ENCODE measurements around the gene SPINT2.

Gene SPINT2

DNA sequence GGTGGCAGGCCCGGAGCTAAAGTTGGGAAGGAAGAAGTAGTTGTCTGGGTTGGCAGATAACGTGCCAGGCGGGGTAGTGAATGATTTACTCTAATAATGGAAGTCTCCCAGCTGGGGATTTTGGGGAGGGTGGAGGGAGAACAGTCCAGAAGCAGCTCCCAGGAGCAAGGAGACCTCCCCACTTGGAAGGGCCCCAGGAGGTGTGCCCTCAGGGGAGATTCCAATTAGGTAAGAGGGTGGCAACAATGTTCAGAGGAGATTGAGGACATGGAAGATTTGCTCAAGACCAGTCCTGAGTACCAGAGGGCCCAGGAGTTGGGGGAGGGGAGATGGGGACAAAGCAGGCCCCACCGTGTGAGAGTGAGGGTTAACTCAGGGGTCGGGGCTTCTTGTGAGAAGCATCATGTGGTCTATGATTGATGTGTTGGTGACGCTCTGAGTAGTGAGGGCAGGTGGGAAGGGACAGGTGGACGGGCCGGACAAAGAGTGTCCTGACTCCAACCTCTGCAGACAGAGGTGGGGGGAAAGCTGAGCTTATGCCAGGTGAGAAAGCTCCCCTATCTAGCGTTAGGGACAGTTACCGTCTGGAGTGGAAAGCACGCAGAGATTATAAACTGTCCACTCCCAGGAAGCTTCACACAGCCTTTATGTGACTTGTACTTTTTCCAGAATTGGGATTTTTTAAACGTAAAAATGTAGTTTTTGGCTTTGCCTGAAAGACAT is 3.5 kb downstream of the SPINT2 start:
- no peak for DNase-seq (ENCODE audit: low spot score)

DNA sequence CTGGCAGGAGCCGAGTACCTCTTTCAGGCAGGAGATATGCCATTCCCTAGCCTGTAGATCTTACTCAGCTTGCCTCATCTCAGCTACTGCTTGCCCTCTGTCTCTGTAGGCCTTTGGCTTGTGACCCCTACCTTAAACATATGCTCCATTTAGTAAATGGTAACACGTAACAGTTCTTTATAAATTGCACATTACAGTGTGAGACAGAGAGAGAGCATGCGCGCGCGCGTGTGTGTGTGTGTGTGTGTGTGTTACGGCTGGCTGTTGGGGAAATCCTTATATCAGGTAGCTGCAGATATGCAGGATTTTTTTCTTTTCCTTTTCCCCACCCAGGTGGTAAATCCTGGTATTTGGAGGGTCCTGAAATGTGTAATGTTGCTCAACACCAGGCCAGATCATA is 4.2 kb downstream of the SPINT2 start:
- DNase-seq (ENCODE audit: low spot score): no peak

DNA sequence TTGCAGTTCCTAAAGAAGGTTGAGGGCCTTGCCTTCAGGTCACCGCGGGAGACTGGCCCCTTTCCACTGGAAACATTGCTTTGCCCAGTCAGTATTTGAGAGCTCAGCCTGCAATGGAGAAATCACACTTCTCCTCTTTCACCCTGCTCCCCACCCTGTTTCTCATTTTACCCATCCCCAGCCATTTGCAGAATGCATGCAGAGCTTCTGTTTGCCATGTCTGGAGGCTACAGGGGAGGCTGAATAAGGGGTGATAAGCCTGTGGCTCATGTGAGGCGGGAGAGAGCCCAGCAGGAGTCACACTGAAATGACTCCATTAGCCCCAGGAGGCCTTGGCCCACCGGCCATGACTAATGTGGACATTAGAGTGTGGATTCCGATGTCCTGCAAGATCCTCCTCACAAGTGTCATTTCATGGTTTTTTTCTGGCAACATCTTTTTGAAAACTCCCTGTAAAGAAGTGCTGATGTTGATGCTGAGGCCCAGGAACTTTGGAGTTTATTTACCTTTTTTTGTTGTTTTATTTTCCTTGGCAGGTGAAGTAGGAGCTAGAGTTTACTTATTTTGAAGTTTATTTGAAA is 6.3 kb downstream of the SPINT2 start:
- no peak for DNase-seq (ENCODE audit: low spot score)

DNA sequence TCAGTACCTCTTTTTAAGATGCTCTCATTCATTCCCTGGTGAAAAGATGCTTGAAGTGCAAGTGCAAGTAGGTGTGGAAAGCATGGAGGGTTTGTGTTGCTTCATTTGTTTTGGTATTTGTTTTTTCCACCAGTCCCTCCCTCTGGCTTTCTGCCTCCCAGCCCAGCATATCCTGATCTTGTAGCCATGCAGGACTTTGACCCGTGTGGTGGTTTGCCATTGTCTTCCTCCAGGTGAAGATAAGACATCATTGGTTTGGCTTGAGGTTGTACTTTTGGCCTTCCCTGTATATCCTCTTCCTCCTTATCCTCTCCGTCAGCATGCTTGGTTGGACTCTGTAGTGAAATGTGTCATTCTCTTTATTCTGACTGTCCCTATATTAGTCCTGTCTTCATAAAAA is 9.1 kb downstream of the SPINT2 start:
- DNase-seq (ENCODE audit: low spot score): no peak

DNA sequence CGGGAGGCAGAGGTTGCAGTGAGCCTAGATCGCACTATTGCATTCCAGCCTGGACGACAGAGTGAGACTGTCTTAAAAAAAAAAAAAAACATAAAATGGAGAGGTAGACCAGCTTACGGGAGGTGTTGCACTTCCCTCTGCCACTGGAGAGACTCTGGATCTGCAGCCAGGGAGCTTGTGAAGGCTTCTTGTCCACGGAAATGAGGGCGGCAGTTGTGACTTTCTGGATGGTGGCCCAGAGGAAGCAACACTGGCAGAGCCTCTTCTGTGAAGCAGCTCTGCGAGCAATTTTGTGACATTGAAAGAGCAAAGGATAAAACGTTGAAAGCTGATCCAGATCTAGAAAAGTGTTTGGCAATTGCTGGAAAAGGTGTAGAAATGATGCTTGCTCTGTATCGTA is 10.4 kb downstream of the SPINT2 start:
- DNase-seq (ENCODE audit: low spot score): no peak

DNA sequence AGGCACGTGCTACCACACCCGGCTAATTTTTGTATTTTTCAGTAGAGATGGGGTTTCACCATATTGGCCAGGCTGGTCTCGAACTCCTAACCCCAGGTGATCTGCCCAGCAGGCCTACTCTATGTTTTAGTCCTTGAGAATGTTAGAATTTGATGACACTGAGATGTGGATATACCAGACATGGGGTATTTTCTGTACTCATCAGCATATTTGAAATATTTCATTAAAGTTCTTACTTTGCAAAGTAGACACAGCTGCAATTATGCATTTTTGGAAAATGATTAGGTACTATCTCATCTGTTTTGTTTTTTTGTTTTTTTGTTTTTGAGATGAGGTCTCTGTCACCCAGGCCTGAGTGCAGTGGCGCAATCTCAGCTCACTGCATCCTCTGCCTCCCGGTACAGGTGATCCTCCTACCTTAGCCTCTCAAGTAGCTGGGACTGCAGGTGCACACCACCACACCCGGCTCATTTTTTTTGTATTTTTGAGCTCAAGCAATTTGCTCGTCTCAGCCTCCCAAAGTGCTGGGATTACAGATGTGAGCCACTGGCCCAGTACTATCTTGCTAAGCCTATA is 12.7 kb downstream of the SPINT2 start:
- no peak for DNase-seq (ENCODE audit: low spot score)

DNA sequence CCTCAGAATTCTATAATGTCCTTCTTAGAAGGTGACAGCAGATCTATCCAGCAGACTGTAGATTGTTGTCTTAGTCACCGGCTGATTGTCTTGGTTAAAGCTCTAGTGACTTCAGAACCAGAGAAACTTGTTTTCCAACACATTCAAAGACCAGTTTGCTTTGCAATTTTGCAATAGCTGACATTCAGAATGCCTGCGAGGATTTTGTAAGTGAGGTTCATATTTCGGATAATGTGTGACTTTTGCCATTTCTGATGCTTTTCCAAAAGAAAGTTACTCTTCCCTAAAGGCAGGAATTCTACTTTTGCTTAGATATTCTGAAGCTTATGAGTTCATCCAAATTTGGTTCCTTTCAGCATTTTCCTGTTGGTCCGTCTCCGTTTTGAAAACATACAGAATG is 13.2 kb downstream of the SPINT2 start:
- no peak for DNase-seq (ENCODE audit: low spot score)

DNA sequence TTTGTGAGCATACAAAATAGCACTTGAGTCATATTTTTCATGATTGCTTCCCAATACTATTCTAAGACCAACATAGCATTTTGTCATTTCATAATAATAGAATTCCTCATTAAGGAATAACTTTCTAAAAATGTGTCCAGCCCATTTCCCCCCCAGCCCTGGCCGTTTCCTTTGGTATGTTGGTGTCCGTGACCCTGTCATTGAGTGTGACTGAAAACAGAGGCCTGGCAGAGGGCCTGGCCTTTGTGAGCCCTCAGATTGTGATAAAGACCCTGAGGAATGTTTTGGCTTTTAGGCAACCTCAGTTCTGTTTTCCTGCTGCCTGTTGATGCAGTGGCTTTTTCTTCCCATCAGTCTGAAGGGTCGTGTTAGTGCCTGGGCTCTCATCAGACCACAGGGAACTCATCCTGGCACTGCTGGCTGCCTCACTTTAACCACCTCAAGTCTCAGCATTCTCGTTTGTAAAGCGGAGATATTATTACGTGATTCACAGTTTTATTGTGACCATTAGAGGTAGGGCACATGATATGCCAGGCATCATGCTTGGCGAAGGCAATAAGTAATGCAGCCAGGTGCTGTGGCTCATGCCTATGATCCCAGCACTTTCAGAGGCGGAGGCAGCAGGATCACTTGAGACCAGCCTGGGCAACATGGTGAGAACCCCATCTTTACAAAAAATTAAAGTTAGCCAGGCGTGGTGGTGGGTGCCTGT is 13.8 kb downstream of the SPINT2 start:
- DNase-seq (ENCODE audit: low spot score): no peak

DNA sequence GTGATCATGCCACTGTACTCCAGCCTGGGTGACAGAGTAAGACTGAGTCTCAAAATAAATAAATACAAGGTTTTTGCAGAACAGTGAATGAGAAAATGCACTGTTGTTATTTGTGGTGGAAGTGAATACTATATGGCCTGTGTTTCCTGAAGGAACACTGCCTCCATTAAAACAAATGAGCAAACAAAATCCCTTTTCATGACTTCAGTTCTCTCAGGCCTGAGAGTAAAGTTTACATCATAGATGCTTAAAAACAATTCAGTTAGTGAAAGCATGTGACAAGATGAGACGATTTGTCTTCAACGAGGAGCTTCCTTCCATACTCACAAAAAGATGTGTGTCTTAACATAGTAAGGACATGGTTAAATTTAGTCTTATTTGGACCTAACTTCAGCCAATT is 14.4 kb downstream of the SPINT2 start:
- DNase-seq (ENCODE audit: low spot score): no peak

DNA sequence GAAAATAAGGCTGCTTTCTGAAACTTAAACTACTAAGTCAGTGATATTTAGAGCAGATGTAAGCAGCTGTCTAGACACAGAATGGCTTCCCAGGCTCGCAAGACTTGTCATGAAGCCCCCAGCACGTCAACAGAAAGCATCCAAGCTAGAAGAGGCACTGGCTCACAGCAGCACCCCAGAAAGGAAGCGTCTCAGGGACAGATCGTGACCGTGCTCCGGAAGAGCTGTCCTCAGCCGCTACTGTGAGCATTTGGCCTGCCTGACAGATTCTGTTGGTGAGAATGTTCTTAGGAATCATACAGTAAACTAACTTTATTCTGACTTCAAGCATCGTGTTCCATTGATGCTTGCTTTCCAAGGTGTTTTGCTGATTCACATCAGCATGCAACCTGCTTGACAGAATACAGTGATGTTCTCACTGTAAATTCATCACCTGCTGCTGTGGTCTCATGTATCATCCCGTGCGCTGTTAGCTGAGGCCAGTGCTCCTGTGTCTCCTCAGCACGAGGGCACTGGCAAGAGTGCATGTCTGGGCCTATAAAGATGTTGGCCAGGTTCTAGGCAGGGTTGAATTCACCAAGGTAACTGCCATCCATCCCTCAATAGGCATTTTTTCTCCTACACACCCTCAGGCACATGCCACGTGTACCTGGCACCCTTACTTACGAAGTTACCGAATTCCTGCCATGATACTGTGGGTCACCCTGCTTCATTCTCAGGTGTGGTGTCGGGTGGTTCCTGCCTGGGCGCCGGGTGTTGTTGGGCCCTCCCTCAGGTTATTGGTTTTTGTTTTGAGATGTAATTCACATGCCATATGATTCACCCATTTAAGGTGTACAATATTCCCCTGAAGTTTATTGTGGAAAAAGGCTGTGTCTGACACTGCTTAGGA is 15.9 kb downstream of the SPINT2 start:
- no peak for DNase-seq (ENCODE audit: low spot score)

DNA sequence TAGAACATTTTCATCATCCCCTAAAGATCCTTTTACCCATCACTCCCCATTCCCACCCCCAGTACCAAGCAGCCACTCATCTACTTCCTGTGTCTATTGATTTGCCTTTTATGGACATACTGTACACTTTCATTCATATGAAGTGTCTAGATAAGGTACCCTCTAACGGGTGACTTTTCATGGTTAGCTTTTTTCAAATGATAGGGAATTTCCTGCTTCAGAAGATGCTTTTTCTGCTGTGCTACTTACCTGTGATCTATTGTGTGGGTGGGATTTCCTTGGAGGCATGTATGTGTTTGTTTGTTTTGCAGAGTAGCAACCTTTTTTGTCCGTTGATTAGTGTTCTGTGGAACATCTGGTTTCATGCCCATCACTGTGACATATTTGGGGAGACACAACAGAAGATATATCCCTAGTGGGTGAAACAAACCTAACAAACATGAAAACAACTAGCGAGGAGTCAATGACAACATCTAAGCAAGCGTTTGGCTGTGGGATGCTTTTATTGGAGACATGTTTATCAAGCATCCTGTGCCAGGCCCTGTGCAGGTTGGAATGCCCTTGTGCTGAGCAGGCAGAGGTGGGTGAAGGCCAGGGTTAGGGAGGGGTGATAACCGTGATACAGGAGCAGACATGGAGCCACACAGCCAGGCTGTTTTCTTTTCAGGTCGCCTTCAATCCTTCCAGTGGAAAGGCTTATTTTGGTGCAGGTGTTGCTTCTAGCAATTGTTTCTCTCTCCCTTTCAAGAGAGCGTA is 17.6 kb downstream of the SPINT2 start:
- no peak for DNase-seq (ENCODE audit: low spot score)

DNA sequence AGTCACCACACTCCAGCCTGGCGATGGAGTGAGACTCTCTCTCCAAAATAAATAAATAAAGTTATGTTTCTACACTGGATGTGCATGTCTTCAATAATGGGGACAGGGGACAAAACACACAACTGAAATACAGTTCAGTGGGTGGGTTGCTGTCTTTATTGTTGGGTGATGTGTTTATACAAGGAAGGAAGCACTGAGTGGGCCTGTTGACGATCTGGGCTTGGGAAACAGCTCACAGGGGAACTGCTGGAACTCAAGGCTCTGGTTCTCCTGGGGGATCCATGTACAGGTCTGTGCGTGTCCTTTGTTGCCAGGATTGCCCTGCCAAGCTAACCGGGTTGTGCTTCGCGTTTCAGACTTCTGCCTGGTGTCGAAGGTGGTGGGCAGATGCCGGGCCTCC is 18.9 kb downstream of the SPINT2 start:
- no peak for DNase-seq (ENCODE audit: low spot score)

DNA sequence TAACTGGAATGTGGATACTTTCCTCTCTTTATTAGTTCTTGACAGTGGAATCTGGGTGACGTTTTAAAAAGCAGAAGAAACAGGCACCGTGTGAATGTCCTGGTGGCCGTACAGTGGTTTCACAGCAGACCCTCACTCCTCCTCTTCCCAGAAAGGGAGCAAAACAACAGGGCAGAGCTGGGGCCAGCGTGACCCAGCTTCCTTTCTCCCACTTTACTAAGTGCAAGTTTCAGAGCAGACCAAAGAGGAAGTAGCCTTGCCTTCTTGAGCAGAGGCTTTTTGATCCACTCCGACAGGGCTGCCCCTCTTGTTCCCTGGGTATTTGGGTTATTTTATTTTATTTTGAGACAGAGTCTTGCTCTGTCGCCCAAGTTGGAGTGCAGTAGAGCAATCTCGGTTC is 20.0 kb downstream of the SPINT2 start:
- DNase-seq (ENCODE audit: low spot score): no peak

DNA sequence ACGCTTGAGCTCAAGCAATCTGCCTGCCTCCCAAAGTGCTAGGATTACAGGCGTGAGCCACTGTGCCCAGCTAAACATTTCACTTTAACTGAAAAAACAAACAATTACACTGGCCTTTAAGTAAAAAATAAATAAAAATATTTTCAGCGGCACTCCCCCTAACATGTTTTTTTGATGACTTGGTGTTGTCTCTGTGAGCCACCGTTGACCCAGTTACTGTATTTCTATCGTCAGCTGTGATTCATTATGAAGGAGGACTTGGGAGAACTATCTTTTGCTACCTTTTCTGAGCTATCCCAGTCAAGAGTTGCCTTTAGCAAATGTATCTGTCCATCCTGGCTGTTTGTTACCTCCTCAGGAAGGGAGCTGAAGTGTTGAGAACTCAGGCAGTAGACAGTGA is 21.2 kb downstream of the SPINT2 start:
- DNase-seq (ENCODE audit: low spot score): no peak

DNA sequence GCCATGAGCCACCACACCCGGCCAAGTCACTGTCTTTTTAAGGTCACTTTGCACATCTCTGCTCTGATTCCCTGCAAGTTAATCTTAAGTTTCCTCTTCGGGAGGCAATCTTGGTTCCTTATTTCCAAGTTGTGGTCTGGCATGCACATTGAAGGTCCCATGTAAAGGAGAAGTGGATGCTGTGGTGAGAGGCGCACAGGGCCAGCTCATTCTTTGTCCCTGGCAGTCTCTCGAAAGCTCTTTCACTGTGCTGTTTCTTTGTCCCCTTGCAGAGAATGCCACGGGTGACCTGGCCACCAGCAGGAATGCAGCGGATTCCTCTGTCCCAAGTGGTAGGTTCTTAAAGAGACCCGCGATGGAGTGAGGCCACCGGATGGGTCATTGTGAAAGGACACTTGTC is 23.2 kb downstream of the SPINT2 start:
- no peak for DNase-seq (ENCODE audit: low spot score)

DNA sequence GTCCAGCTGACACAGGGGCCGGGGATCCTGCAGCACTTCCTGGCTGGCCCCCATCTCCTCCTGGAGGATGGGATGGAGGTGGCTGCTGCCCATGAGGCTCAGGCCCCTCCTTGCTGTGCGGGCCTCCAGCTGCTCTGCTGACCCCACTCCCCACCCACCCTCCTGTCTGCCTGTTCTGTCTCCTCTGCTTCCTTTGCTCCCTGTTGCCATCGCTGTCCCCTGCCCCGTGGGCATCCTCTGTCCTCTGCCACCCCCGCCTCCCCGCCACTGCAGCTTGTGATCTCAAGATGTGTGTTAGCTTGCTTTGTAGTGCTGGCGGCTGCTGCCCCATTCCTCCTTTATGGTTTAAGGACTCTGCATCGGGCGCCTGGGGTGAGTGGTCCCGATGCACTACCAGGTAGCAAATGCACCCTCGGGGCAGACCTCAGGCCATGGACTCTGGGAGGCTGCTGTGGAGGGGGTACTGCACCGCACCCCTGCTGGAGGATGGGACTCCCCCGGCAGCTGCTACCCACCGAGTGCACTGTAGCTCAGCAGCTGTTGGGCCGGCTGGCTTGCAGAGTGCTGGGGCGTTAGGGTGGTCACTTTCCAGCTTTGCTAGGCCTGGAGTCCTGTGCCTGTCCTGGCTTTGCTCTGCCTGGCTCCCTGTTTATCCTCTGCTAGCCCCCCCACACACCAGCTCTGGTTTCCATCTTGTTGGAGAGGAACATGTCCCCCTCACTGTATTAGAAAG is 23.9 kb downstream of the SPINT2 start:
- DNase-seq (ENCODE audit: low spot score): no peak

DNA sequence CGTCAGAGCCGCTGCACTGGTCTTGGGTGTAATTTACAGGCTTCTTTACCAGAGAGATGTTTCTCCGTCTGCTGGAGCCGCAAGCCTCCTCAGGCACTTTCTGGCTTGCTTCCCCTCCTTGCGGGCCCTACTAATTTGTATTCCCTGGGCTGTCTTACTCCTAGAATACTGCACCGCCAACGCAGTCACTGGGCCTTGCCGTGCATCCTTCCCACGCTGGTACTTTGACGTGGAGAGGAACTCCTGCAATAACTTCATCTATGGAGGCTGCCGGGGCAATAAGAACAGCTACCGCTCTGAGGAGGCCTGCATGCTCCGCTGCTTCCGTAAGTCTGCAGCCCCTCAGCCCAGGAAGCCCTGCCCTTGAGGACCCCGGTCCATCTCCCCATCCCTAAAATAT is 25.6 kb downstream of the SPINT2 start:
- DNase-seq (ENCODE audit: low spot score): no peak

DNA sequence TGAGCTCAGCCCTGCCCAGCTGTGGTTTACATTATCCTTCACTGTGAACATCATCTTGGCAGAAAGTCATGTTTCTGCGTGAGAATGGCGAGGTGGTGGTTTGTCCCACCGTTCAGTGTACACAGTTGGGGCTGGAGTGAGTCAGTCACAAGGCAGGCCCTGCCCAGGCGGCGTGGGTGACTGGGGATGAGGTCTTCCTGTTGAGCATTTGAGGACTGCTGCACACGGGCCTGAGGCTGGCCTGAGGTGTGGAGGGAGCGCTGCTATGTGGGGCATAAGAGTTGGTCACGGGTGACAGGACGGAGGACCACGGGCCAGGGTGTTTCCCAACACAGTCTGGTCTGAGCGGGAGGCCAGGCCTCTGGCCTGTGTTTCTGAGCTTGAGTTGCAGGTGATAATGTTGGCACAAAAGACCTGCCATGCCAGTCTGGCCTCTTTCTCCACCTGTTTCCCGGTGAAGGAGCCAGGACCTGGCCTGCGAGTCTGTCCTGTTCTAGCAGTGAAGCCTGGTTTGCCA is 26.3 kb downstream of the SPINT2 start:
- DNase-seq (ENCODE audit: low spot score): no peak

DNA sequence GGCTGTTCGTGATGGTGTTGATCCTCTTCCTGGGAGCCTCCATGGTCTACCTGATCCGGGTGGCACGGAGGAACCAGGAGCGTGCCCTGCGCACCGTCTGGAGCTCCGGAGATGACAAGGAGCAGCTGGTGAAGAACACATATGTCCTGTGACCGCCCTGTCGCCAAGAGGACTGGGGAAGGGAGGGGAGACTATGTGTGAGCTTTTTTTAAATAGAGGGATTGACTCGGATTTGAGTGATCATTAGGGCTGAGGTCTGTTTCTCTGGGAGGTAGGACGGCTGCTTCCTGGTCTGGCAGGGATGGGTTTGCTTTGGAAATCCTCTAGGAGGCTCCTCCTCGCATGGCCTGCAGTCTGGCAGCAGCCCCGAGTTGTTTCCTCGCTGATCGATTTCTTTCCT is 27.5 kb downstream of the SPINT2 start:
- DNase-seq (ENCODE audit: low spot score): no peak

DNA sequence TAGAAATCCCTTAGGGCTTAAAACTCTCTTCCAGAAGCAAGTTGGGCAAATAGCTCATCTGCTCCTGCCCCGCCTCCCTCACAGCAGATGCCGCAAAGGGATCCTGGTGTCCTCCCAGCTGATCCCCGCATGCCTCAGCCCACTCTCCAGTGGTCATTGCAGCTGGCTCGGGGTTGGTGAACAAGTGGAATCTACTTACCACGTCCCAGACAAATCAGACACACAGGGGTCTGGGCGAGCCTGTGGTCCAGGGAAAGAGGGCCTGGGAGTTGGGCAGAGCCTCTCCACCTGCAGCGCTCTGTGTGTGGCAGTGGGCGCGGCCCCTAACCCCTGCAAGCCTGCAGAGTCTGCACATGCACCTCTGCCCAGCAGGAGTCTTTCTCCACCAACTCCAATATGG is 28.9 kb downstream of the SPINT2 start:
- no peak for DNase-seq (ENCODE audit: low spot score)

DNA sequence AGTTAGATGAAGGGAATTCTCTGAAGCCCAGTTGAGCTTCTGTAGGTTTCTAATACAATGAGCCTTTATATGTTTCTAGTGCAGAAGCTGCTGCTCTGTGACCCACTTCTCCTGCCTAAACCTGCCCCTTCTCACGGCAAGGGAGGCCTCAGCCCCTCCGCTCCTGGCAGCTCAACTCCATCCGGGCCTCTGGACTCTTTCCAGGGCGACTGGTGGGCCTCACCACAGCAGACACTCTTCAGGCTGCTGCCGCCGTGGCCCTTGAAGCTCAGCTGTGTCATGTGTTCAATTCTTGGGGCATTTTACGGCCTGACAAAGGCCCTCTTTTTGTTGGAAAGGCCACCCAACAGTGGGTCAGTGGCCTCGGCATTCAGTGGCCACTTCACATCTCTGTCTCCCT is 29.7 kb downstream of the SPINT2 start:
- no peak for DNase-seq (ENCODE audit: low spot score)

All from ecto neural progenitor cell (in vitro differentiated cells).